ENCODE results near the gene CTSD.
A peak's percentile ranks its signal among the peaks of the same experiment; 100 is the strongest.

CTSD gene

DNA sequence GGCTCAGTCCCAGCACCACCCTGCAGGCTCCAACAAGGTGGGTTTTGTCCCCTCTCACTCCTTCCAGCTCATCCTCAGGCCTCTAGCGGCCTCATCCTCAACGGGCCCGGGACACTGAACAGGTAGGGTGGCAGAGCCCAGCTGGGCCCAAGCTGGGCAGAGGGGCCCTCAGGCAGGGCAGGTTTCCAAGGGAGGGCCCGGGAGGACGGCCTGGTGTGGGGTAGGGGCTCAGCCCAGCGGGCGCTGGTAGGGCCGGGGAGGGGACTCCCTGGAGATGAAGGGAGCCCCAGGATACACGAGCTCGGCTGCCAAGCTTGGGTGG lies 10.9 kb downstream of the CTSD start:
- H3K9me3 ChIP-seq (ENCODE audit: control insufficient read depth, low read length) = no peaks in the 10 kb centered on the region
- peaks cover 6% of the 10 kb centered on the region for H3K4me1 ChIP-seq (ENCODE audit: control insufficient read depth, insufficient read depth, low read length, poor library complexity, severe bottlenecking)
- WGBS, 2 experiments (ENCODE audit: insufficient coverage in 2 of 2) = 93 to 95% methylated on average over 6 to 10 of the region's 10 CpGs
- H3K36me3 ChIP-seq (ENCODE audit: control insufficient read depth, insufficient read depth, low read length) = peaks cover 46% of the 10 kb centered on the region
- H3K4me3 ChIP-seq (ENCODE audit: extremely low read depth, insufficient read depth, low read length, poor library complexity, severe bottlenecking) = no peak overlapping the region
- no peak overlapping the region for H3K27ac ChIP-seq (ENCODE audit: low read depth, low read length, severe bottlenecking)

DNA sequence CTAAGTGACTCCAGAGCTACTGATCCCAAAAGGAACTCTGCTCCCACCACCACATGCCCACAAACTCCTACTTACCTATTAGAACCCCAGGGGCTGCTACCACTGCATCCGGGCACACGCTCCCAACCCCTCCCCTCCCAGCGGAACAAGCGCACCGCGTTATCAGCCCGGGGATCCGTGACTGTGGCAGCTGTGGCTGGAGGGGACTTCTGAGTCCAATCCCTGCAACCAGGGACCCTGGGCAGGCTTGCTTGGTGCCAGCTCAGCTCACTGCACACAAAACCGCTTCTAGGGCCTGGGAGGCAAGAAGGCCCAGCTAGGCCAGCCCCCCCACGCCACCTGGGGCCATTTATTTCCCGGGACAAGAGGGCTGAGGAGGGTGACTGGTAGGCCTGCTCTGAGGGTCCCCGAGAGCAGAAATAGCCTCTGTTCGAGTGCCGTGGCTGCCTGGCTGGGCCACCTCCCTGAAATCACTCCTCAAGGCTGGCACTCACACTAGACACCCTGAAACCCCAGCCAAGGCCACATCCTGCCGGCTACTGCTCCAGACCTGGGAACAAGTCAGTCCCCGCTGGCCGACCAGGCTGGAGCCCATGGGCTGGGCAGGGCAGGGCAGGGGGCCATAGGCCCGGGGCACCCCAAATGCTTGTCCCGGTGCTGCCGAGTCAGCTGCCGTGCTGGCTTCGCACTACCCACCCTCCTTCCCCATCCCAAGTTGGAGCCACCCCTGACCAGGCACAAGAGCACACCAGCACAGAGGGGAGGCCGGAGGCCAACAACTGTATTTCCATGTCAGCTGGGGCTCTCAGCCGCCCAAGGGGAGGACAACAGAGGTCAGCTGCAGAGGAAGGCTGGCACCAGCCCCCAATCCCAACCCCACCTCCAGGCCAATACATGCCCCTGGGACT lies 11.5 kb downstream of the CTSD start:
- Histone ChIP-seq H3K4me3 (ENCODE audit: extremely low read depth, insufficient read depth, low read length, poor library complexity, severe bottlenecking) (no peak overlapping the region), H3K4me1 (ENCODE audit: control insufficient read depth, insufficient read depth, low read length, poor library complexity, severe bottlenecking) (peaks cover 2% of the 10 kb centered on the region), H3K9me3 (ENCODE audit: control insufficient read depth, low read length) (no peaks in the 10 kb centered on the region), H3K36me3 (ENCODE audit: control insufficient read depth, insufficient read depth, low read length) (peaks cover 44% of the 10 kb centered on the region), H3K27ac (ENCODE audit: low read depth, low read length, severe bottlenecking) (no peak overlapping the region)
- WGBS, 2 experiments (ENCODE audit: insufficient coverage in 2 of 2) = 93 to 96% methylated on average over 10 to 23 of the region's 24 CpGs

DNA sequence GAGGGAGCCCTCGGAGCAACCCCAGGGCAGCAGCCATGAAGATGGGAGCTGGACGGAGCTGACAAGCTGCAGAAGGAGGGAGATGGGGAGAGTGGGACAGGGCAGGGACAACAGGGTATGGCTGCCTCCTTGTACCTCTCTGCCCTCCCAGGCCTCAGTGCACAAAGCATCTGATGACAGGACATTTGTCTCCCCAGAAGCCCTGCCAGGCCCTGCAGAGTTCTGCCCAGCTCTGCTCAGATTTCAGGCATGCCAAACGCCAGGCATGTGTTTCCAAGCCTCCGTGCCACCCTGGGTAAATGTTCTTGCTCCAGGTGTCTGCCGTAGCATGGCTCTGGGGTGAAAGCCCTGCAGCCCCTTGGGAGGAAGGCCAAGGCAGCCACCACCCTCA lies 12.2 kb downstream of the CTSD start:
- Histone ChIP-seq H3K4me3 (ENCODE audit: extremely low read depth, insufficient read depth, low read length, poor library complexity, severe bottlenecking) (no peak overlapping the region), H3K36me3 (ENCODE audit: control insufficient read depth, insufficient read depth, low read length) (peaks cover 37% of the 10 kb centered on the region), H3K4me1 (ENCODE audit: control insufficient read depth, insufficient read depth, low read length, poor library complexity, severe bottlenecking) (peaks cover 2% of the 10 kb centered on the region), H3K9me3 (ENCODE audit: control insufficient read depth, low read length) (no peaks in the 10 kb centered on the region), H3K27ac (ENCODE audit: low read depth, low read length, severe bottlenecking) (no peak overlapping the region)
- 89 to 100% methylated on average over 4 to 5 of the region's 5 CpGs for WGBS, 2 experiments (ENCODE audit: insufficient coverage in 2 of 2)

DNA sequence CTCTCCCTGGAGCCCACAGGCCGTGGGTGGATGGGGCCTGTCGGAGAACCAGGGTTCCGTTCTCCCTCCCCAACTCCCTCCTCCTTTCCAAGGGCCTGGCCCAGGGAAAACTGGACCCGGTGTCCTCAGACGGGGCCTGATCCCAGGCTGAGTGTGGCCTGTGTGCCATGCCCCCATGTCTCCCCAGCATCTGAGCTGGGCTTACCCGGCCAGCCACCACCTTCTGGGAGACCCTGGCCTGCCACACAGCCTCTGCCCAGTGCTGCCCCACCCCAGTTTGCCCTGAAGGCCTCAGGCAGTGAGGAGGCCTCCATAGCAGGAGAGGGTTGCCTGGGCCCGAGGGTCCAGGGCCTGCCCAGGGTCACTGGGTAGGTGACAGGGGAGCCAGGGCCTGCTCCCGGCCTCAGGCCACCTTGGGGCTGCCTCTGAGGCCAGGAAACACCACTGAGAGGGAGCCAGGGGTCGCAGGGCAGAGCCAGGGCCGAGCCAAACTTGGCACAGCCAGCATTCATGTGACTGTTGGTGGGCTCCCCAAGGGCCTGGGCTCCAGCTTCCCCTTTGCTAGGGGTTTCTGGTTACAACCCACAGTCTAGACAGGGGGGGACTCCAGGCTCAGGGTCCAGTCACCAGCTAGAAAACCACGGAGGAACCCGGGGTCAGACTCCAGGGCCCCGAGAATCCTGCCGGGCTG lies 12.7 kb downstream of the CTSD start:
- Histone ChIP-seq H3K4me1 (ENCODE audit: control insufficient read depth, insufficient read depth, low read length, poor library complexity, severe bottlenecking) (peaks cover 2% of the 10 kb centered on the region), H3K9me3 (ENCODE audit: control insufficient read depth, low read length) (no peaks in the 10 kb centered on the region), H3K4me3 (ENCODE audit: extremely low read depth, insufficient read depth, low read length, poor library complexity, severe bottlenecking) (no peak overlapping the region), H3K27ac (ENCODE audit: low read depth, low read length, severe bottlenecking) (no peak overlapping the region), H3K36me3 (ENCODE audit: control insufficient read depth, insufficient read depth, low read length) (peaks cover 32% of the 10 kb centered on the region)
- WGBS, 2 experiments (ENCODE audit: insufficient coverage in 2 of 2) = 88 to 93% methylated on average over 11 to 13 of the region's 14 CpGs

DNA sequence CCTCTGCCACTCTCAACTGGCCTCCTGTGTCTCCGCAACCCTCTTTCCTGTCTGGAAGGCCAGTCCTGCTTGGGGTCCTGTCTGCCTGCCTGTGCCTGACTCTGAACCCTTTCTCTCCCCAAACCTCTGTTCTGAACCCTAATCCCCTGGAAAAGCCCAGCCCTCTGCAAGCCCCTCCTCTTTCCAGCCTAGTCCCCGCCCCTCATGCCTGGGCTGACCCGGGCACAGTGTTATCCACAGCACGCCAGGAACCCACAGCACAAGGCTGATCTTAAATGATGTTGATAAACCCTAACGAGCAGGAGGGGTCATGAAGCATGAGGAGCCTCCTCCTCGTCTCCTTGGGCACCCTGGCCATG lies 13.3 kb downstream of the CTSD start, which contains the start of gene IFITM10:
Gene IFITM10 (minus strand): TSS at position 115 of the 359 bp plus-strand sequence. CDS start 153 bp downstream, outside the sequence.
- no peaks in the 10 kb centered on the region for H3K9me3 ChIP-seq (ENCODE audit: control insufficient read depth, low read length)
- no peak within 1 kb of the TSS for H3K27ac ChIP-seq (ENCODE audit: low read depth, low read length, severe bottlenecking)
- no peak within 1 kb of the TSS for H3K4me3 ChIP-seq (ENCODE audit: extremely low read depth, insufficient read depth, low read length, poor library complexity, severe bottlenecking)
- H3K36me3 ChIP-seq (ENCODE audit: control insufficient read depth, insufficient read depth, low read length) = peaks cover 26% of the 10 kb centered on the region
- H3K4me1 ChIP-seq (ENCODE audit: control insufficient read depth, insufficient read depth, low read length, poor library complexity, severe bottlenecking) = peaks cover 2% of the 10 kb centered on the region
- 33 to 76% methylated on average over 1 to 4 of the region's 6 CpGs for WGBS, 2 experiments (ENCODE audit: insufficient coverage in 2 of 2)

DNA sequence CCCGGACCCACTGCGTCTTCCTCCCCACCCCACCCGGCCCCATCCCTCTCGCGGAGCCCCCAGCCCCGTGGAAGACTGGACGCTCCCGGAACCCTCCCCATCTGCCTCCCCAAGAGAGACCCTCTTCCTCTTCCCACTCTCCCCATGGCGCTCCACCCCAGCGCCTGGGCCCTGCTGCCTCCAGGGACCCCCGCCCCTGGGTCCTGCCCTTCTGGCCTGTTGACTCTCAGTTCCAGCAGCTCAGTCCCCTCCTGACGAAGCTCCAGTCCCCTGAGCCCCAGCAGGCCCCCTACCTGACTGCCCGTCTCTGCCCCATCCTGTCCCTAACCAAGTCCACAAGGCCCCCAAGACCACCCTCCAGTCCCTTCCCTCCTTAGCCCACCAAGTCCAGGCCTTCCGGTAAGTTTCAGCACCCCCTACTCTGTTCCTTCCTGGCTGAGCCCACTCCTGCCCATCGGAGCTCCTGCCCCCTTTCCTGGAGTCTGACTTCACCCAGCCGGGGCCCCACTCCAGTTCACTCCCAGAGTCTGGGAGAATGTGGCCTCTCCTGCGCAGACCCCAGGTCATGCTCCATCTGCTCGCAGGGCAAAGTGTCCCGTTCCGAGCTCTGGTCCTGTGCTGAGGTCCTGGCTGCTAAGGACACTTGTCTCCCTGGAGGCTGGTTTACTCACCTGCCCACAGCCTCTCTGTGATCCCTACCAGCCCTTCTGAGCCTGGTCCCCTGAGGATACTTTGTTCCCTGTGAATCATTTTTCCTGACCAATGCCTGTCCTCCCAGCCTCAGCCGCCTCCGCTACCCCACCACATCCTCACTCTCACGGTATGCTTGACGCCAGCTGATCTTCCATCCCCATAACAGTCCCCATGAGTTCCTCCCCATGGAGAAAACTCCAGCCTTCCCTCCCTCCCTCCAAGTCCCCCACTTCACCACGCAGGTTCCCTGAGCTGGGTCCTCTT lies 14.1 kb downstream of the CTSD start:
- Histone ChIP-seq H3K27ac (ENCODE audit: low read depth, low read length, severe bottlenecking) (no peak overlapping the region), H3K9me3 (ENCODE audit: control insufficient read depth, low read length) (no peaks in the 10 kb centered on the region), H3K4me1 (ENCODE audit: control insufficient read depth, insufficient read depth, low read length, poor library complexity, severe bottlenecking) (peaks cover 2% of the 10 kb centered on the region), H3K4me3 (ENCODE audit: extremely low read depth, insufficient read depth, low read length, poor library complexity, severe bottlenecking) (peak overlapping the region; percentile 22), H3K36me3 (ENCODE audit: control insufficient read depth, insufficient read depth, low read length) (peaks cover 19% of the 10 kb centered on the region)
- 37 to 48% methylated on average over 20 to 23 of the region's 25 CpGs for WGBS, 2 experiments (ENCODE audit: insufficient coverage in 2 of 2)

DNA sequence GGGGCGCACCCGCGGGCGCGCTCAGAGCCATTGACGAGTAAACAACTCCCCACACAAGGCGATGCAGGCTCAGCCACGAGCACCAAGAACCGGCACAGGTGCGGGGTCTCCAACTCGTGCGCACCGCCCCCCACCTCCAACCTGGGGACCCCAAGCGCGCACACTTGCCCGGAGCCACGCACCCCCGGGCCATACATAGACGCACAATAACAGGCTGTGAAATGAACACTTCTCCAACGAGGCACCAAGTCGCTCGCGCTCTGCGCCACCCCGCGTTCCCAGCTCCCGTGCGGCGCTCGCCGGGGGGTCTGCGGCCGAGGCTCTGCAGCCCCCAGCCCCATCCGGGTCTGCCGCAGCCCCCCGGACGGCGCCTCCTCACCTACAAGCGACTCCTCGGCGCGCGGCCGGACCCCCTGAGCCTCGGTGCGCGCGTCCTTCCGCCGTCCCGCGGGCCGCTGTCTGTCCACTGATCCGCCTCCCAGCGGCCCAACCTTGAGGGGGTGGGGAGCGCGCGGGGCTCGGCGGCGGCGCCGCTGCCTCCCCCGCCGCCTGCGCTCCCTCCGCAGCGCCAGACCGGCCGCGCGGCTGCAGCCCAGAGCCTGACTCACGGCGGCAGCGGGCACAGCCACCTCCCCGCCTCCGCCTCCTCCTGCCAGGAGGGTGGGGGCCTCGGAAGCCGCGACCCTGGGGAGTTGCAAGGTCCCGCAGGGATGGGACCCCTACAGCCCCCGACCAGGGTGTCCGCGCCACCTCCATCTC lies 14.9 kb downstream of the CTSD start:
- no peaks in the 10 kb centered on the region for H3K9me3 ChIP-seq (ENCODE audit: control insufficient read depth, low read length)
- peak overlapping the region; percentile 22 for H3K4me3 ChIP-seq (ENCODE audit: extremely low read depth, insufficient read depth, low read length, poor library complexity, severe bottlenecking)
- WGBS, 2 experiments (ENCODE audit: insufficient coverage in 2 of 2) = 4 to 5% methylated on average over 61 to 67 of the region's 84 CpGs
- peaks cover 2% of the 10 kb centered on the region for H3K4me1 ChIP-seq (ENCODE audit: control insufficient read depth, insufficient read depth, low read length, poor library complexity, severe bottlenecking)
- H3K36me3 ChIP-seq (ENCODE audit: control insufficient read depth, insufficient read depth, low read length) = peaks cover 14% of the 10 kb centered on the region
- H3K27ac ChIP-seq (ENCODE audit: low read depth, low read length, severe bottlenecking) = no peak overlapping the region

DNA sequence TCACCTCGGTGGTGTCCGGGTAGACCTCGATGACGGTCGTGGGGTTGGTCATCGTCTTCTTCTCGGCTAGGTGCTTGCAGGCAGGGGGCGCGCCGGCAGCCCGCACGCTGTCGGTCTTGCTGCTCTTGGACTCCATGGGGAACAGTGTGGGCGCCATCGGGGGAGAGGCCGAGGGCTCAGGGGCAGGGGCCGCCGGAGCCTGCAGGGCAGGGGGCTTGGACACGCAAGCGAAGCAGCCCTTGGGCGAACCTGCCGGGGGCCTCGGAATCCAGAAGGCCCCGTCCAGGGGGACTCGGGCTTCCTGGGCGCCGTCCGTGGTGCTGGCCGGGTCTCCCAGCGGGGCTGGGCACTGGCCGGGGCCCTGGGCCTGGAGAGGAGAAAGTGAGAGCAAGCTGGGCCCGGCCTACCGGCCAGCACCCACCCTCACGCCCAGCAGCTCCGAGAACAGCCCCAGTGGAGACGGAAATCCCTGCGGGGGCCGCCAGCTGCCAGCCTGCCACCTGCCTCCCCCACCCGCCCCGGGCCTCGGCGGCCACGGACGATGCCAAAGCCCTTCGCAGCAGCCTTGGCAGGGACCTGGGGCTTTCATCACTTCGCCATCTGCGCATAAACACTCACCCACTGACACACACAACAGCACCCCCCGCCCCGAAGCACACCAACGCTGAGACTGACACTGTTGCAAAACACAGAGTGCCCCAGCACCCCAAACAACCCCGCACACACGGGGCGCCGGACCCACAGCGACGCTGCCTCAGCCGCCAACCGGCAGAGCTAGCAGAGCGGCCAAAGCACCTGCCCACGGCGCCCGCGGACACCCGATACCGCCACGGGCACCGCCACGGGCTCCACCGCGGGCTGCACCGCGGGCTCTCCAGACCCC lies 15.7 kb downstream of the CTSD start:
- WGBS, 2 experiments (ENCODE audit: insufficient coverage in 2 of 2) = 60 to 61% methylated on average over 49 to 62 of the region's 72 CpGs
- Histone ChIP-seq H3K9me3 (ENCODE audit: control insufficient read depth, low read length) (no peaks in the 10 kb centered on the region), H3K4me3 (ENCODE audit: extremely low read depth, insufficient read depth, low read length, poor library complexity, severe bottlenecking) (no peak overlapping the region), H3K27ac (ENCODE audit: low read depth, low read length, severe bottlenecking) (no peak overlapping the region), H3K4me1 (ENCODE audit: control insufficient read depth, insufficient read depth, low read length, poor library complexity, severe bottlenecking) (peaks cover 2% of the 10 kb centered on the region), H3K36me3 (ENCODE audit: control insufficient read depth, insufficient read depth, low read length) (peaks cover 6% of the 10 kb centered on the region)

DNA sequence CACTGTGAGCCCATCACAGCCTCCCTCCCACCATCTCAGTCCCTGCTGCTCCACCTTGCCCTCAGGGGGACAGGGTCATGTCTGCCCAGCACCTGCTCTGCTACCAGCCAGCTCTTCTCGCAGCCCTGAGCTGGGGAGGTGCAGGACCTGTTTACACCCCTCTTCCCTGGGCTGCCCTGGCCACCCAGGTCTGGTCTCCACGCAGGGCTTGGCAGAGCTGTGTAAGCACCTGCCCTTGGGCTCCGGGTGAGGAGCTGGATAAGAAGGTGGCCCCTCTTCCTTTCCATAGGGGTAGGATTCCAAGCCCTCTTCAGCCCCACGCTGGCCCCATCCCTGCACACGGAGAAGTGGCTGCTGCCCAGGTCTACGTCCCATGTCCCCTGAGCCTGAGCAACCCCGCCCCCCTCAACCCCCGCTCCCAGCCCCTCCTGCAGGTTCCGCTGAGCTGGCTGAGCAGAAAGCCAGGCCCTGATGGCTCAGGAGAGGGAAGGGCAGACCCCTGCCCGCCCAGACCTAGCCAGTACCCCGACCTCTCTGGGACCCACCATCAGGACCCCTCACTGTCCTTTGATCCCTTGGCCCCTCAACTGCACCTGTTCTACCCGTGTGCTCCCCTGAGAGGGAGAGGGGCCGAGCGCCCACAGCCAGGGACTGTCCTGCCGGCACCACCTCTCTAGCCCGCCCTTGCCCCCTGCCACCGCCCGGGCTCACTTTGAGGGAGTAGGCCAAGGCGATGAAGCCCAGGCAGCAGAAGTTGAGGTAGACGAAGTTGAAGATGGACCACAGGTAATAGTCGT lies 16.6 kb downstream of the CTSD start:
- no peak overlapping the region for H3K27ac ChIP-seq (ENCODE audit: low read depth, low read length, severe bottlenecking)
- 91 to 94% methylated on average over 12 to 13 of the region's 21 CpGs for WGBS, 2 experiments (ENCODE audit: insufficient coverage in 2 of 2)
- H3K9me3 ChIP-seq (ENCODE audit: control insufficient read depth, low read length) = no peaks in the 10 kb centered on the region
- H3K4me3 ChIP-seq (ENCODE audit: extremely low read depth, insufficient read depth, low read length, poor library complexity, severe bottlenecking) = no peak overlapping the region
- peaks cover 2% of the 10 kb centered on the region for H3K4me1 ChIP-seq (ENCODE audit: control insufficient read depth, insufficient read depth, low read length, poor library complexity, severe bottlenecking)
- no peaks in the 10 kb centered on the region for H3K36me3 ChIP-seq (ENCODE audit: control insufficient read depth, insufficient read depth, low read length)
